SH-SY5Y (cell line): ENCODE data around the gene FOS.
A peak's percentile ranks its signal among the peaks of the same experiment; 100 is the strongest.

Source experiments
- GATA2 ChIP-seq: IDR thresholded peaks from 2 replicates; pipeline ENCODE4 v1.6.1; 2011; ENCODE audit warnings: mild to moderate bottlenecking, low read depth, low read length
- GATA3 ChIP-seq: IDR thresholded peaks from 2 replicates; pipeline ENCODE4 v1.6.1; 2011; ENCODE audit warnings: low read depth, mild to moderate bottlenecking, low read length, moderate library complexity

The FOS gene

DNA sequence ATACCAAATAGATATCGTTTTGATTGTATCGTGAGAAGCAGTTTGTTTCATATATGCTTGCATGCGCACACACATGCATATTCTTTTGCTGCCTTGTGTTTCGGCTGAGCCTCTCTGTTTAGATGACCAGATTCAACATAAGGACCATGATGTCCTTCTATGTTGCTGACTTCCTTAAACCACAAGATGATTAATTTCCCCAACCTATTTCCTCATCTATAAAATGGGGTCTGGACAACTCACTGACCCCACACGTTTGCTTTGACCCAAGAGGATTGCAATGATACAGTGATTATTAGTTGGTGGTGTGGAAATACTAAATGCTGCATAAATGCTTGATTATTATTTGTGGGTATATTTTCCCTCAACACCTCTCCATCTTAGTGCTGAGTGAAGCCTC lies 16.8 kb upstream of the FOS start:
- no peak for TF ChIP-seq GATA2
- no peak for TF ChIP-seq GATA3

- no peak for TF ChIP-seq GATA3
- no peak for TF ChIP-seq GATA2
Observed at GRCh38 chr14:75262641-75263040, 16.0 kb upstream of the FOS start.

DNA sequence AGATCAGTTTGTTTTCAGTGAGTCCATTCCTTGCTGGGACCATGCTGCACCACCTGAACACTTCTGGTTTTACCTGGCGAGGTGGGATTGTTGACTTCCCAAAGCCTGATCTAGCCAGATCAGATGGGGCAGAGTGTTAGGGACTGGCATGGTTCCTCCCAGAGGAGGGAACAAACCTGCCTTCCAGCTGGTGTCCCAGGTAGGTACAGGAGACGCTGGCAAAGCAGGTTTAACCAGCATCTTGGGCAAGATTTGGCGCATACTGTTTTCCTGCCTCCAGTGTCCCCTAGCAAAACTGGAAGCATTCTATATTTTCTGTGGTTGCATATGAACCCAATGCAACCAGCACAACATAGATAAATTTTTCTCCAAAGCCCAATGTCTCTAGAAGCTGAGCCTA lies 14.6 kb upstream of the FOS start:
- TF ChIP-seq GATA3 (no peak), GATA2 (no peak)

DNA sequence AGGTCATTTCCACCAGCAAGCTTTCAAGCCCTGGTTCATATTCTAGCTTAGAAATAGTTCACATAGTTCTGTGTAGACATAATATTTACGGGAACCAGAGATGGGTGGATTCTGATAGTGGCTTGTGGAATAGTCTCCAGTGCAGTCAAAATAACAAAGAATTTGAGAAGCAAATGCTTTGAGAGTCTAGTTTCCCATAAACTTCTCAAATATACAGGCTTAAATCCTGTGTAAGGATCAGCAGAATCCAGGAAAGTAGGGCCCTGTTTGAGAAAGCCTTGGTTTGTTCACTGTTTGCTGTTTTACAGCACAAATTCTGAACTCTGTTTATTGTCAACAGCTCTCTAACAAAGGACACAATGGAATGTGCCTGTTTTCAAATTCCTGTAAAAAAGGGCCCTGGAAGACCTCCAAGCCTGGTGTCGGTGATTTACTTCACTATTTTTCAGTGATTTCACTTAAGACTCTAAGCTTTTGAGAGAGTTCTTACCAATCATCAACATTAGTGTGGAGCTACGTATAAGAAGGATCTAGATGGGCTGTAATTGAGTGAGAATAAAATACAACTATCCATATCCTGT lies 11.4 kb upstream of the FOS start:
- TF ChIP-seq GATA2: no peak

DNA sequence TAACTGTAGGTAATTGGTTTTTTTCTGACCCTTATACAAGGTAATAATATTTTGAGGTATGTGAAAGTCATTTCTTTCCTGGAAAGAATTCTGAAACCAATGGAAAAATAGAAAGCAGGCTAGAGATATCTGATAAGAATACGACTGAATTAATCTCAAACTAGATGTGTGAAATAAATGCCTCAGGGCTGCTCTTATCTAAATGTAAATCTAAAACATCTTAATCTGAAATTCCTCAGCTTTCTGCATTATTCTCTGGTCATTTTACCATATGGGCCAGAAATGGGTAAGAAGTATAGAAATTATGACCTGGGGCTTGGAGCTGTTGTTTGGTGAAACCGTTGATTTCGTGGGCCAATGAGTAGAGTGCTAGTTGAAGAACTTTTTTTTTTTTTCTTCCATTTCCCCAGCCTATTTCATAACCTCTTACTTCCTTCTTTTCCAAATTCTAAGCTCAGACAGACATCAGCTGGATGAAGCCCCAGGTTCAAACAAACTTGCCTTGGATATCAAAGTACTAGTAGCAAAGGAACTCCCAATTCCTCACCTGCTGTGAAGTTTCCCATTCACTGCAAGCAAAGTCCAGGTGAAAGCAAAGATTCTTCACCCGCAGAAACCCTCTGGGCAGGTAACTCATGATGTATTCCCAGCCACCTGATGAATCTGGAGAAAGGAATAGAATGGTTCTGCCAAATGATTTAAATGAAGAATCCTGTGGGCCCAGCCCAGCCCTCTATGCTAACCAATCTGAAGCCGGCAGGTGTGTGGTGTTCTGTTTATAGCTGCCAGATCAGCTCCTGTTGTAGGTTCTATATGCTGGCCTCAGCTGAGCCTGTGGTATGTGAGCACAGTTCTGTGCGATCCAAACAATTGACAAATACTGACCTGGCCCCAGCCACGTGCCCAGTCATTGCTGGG lies 9.7 kb upstream of the FOS start:
- TF ChIP-seq GATA2: no peak
- TF ChIP-seq GATA3: no peak

GRCh38 chr14:75271514-75271913 lies 7.1 kb upstream of the FOS start:
- TF ChIP-seq GATA3 (no peak), GATA2 (no peak)

- TF ChIP-seq GATA3: no peak
- TF ChIP-seq GATA2: no peak
Observed at GRCh38 chr14:75273272-75274049, 5.2 kb upstream of the FOS start.

GRCh38 chr14:75274050-75274898 lies 4.4 kb upstream of the FOS start:
- TF ChIP-seq GATA3 (no peak), GATA2 (no peak)

DNA sequence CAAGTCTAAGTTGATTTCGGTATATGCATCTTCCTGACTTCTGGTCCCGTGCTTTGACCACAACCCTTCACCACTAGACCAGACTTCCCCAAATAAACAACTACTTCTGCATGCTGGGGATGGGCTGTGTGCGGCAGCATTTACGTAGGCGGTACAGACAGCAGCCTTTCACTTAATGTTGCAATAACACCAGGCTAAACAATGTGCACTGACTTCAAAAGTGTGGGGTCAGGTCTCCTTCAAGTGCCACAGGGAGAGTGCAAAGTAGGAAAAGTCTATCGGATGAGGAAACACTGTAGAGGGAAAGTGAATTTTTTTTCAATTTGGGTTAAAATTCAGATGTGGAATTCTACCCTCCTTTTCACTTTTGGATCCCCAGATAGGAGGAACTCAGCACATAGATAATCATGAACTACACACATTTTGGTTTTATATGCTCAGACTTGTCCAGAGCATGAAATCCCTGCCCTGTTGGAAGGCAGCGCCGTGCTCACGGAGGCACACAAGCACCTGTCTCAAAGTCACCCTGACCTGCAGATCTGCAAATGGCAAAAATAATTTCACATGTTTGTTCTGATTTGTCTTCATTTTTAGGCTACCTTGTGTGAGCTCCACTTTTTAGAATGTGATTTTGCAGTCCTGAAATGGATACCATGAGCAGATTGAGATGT lies 3.6 kb upstream of the FOS start:
- TF ChIP-seq GATA3 (no peak), GATA2 (no peak)

DNA sequence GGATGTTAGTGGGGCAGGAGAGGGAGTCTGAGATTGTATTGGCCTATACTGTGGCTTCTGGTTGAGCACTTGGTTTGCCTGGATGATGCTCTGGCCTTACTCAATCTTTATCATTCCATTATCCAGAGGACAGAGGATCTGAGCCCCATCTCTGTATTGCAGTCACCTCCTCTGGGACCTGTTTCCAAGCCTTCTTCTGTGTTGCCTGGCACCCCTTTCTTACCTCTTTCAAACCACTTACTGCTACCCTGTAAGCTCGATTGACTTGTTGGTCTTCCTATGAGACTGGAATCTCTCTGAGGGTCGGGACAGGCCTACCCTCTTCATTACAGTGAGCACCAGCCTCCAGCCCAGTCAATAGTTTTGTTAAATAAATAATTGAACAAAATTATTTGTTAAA lies 3.0 kb upstream of the FOS start:
- TF ChIP-seq GATA2: no peak

- peak; percentile 68 for TF ChIP-seq GATA3
- peak; percentile 100 for TF ChIP-seq GATA2
Observed at GRCh38 chr14:75277008-75277814, 1.4 kb upstream of the FOS start.

- TF ChIP-seq GATA2: no peak
Observed at GRCh38 chr14:75277815-75278421, 710 bp upstream of the FOS start.

GRCh38 chr14:75279153-75279762 lies 630 bp downstream of the FOS start:
- TF ChIP-seq GATA2 (0 out of 2 replicates have a peak, but pooled peaks have one; percentile 26), GATA3 (no peak)
